Measurements from ENCODE around the gene MAP7D1.

MAP7D1 gene

DNA sequence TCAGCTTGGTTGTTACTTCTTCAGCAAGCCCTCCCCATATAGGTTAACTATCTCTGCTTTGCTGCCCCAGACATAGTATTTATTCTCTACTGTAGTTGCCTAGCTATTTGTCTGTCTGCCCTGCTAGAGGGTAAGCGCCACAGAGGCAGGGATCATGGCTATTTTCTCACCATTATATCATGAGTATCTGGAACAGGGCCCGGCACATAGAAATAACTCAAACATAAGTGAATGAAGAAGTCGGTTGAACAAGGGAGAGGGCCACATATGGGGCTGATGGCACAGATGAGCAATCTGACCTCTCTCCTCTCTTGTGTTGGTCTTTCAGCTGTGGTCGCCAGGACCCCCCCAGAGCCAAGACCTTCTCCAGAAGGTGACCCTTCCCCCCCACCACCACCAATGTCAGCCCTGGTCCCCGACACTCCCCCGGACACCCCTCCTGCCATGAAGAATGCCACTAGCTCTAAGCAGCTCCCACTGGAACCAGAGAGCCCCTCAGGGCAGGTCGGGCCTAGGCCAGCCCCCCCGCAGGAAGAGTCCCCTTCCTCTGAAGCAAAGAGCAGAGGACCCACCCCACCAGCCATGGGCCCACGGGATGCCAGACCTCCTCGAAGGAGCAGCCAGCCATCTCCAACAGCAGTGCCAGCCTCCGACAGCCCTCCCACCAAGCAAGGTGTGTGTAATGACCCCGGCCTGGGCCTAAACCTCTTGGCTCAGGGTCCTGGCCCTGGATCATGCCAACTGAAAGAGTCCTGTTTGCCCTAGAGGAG lies 14.9 kb downstream of the MAP7D1 start:
- peaks cover 44% of the 10 kb centered on the region for H3K4me1 Mint-ChIP-seq
- no peak overlapping the region for H3K4me3 Mint-ChIP-seq
- H3K27ac Mint-ChIP-seq = peak overlapping the region in 1 of 3 experiments; percentile 69
- no peaks in the 10 kb centered on the region for H3K9me3 Mint-ChIP-seq
- H3K27me3 Mint-ChIP-seq (ENCODE audit: low read depth) = no peaks in the 10 kb centered on the region
- peaks cover 55% of the 10 kb centered on the region for H3K36me3 Mint-ChIP-seq (ENCODE audit: low read depth)
- TF ChIP-seq, protein P1, sequence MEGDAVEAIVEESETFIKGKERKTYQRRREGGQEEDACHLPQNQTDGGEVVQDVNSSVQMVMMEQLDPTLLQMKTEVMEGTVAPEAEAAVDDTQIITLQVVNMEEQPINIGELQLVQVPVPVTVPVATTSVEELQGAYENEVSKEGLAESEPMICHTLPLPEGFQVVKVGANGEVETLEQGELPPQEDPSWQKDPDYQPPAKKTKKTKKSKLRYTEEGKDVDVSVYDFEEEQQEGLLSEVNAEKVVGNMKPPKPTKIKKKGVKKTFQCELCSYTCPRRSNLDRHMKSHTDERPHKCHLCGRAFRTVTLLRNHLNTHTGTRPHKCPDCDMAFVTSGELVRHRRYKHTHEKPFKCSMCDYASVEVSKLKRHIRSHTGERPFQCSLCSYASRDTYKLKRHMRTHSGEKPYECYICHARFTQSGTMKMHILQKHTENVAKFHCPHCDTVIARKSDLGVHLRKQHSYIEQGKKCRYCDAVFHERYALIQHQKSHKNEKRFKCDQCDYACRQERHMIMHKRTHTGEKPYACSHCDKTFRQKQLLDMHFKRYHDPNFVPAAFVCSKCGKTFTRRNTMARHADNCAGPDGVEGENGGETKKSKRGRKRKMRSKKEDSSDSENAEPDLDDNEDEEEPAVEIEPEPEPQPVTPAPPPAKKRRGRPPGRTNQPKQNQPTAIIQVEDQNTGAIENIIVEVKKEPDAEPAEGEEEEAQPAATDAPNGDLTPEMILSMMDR (IDR thresholded peaks at IDR 0.05; ENCODE audit: unreplicated experiment in 3 of 3) = no peak

GRCh38 chr1:36172017-36172747 lies 16.2 kb downstream of the MAP7D1 start:
- Mint-ChIP-seq H3K9me3 (no peaks in the 10 kb centered on the region), H3K27ac (no peak overlapping the region), H3K27me3 (ENCODE audit: low read depth) (no peaks in the 10 kb centered on the region), H3K36me3 (ENCODE audit: low read depth) (peaks cover 50% of the 10 kb centered on the region), H3K4me1 (peaks cover 39% of the 10 kb centered on the region), H3K4me3 (no peak overlapping the region)
- TF ChIP-seq, protein P1 (IDR thresholded peaks at IDR 0.05; ENCODE audit: unreplicated experiment in 3 of 3) = no peak

GRCh38 chr1:36172983-36173382 lies 17.0 kb downstream of the MAP7D1 start:
- no peak overlapping the region for H3K4me3 Mint-ChIP-seq
- H3K27ac Mint-ChIP-seq = no peak overlapping the region
- H3K9me3 Mint-ChIP-seq = no peaks in the 10 kb centered on the region
- peaks cover 41% of the 10 kb centered on the region for H3K4me1 Mint-ChIP-seq
- TF ChIP-seq, protein P1 (IDR thresholded peaks at IDR 0.05; ENCODE audit: unreplicated experiment in 3 of 3) = no peak
- H3K36me3 Mint-ChIP-seq (ENCODE audit: low read depth) = peaks cover 54% of the 10 kb centered on the region
- no peaks in the 10 kb centered on the region for H3K27me3 Mint-ChIP-seq (ENCODE audit: low read depth)

DNA sequence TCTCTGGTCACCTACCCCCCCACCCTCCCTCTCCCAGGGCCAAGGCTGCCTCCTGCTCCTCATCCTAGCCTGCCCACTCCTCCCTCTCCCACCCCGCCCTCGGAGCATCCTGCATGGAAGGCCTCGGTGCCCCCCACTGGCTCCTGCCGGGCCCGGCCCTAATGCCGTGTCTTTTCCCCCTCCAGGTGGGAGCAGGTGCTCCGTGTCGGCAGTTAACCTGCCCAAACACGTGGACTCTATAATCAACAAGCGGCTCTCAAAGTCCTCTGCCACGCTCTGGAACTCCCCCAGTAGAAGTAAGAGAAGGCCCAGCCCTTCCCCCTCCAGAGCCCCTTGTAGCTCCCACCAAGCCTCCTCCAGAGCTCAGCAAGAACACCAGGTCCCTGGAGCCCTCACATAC lies 18.8 kb downstream of the MAP7D1 start:
- Mint-ChIP-seq H3K4me3 (no peak overlapping the region), H3K4me1 (peaks cover 34% of the 10 kb centered on the region), H3K27me3 (ENCODE audit: low read depth) (no peaks in the 10 kb centered on the region), H3K27ac (peak overlapping the region in 1 of 3 experiments; percentile 7), H3K36me3 (ENCODE audit: low read depth) (peaks cover 59% of the 10 kb centered on the region), H3K9me3 (no peaks in the 10 kb centered on the region)
- TF ChIP-seq, protein P1 (IDR thresholded peaks at IDR 0.05; ENCODE audit: unreplicated experiment in 3 of 3) = no peak

DNA sequence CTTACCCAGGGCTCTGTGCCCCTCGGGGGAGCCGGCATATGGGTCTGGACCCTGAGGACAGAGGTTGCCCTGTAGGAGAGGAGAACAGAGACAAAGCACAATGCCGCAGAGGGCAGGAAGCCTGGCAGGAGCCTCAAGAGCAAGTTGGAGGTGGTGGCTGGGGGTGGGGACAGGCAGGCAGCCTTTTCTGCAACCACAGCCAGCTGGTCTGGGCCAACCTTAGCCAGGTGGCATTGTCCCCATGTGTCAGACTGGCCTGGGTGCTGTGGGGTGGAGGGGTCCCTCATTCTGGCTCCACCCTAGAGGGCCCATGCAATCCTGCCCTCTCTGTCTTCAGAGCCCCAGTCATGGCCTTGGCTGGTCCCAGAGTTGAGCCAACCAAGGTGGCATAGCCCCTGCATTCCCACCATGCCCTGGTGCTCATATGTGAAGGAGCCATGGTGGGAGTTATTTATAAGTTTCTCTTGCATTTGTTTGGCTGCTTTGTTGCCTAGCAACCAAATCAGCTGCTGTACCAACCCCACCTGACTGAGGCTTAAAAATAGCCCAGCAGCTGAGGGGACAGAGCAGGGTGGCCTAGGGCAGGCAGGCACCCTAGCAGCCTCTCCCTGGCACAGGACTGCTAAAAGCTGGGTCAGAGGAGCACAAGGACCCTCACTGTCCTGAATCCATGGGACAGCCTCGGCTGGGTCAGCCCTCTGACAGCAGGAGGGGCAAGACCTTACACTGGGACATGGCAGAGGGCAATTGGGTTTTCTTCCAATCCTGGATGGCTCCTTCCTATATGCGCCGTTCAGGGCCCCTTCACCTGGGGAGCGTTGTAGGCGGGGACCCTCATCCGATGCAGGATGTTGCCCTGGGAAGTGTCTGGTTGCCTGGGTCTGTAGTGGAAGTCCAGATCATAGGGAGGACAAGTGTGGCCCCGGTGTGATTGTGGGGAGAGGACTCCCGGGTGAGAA lies 19.5 kb downstream of the MAP7D1 start:
- TF ChIP-seq, protein P1 (IDR thresholded peaks at IDR 0.05; ENCODE audit: unreplicated experiment in 3 of 3) = no peak
- H3K9me3 Mint-ChIP-seq = no peaks in the 10 kb centered on the region
- H3K27ac Mint-ChIP-seq = peak overlapping the region in 2 of 3 experiments; percentile 33 to 63
- no peaks in the 10 kb centered on the region for H3K27me3 Mint-ChIP-seq (ENCODE audit: low read depth)
- H3K4me1 Mint-ChIP-seq = peaks cover 29% of the 10 kb centered on the region
- H3K4me3 Mint-ChIP-seq = peak overlapping the region in 1 of 3 experiments; percentile 22
- peaks cover 61% of the 10 kb centered on the region for H3K36me3 Mint-ChIP-seq (ENCODE audit: low read depth)
